K562 (cell line): ENCODE data around the gene ATP5F1D. TPM values are rescaled to one million over a fixed set of nuclear protein-coding genes. Genes with fewer than 3 reads are reported as not detected.

ENCODE experiments used
- CHAMP1 ChIP-seq: fragments of 450-650 bp; IDR thresholded peaks from 2 replicates; pipeline ENCODE4 v1.6.1; 2016; ENCODE audit warnings: mild to moderate bottlenecking
- CTBP1 ChIP-seq: fragments of 450-650 bp; IDR thresholded peaks from 2 replicates; pipeline ENCODE4 v1.6.1; 2016; ENCODE audit warnings: borderline replicate concordance
- DEAF1 ChIP-seq: fragments of 450-650 bp; formaldehyde crosslinking; IDR thresholded peaks from 2 replicates; pipeline ENCODE4 v1.4.0; 2020; ENCODE audit warnings: mild to moderate bottlenecking, moderate library complexity
- E2F6 ChIP-seq, 2 experiments: IDR thresholded peaks; 2 replicates each; pipeline ENCODE4 v1.6.1; 2011; ENCODE audit warnings: borderline replicate concordance in 1 of 2, control low read depth in 1 of 2, low read depth in 1 of 2, low read length in 1 of 2, mild to moderate bottlenecking in 1 of 2, mixed read lengths in 1 of 2, moderate library complexity in 1 of 2; ENCODE audit not compliant: insufficient read depth in 1 of 2, insufficient read length in 1 of 2, poor library complexity in 1 of 2, severe bottlenecking in 1 of 2; ENCODE audit errors: extremely low read depth in 1 of 2
- GABPB2 ChIP-seq: fragments of 250-450 bp; sonication (Bioruptor Pico); conservative IDR thresholded peaks from 2 replicates; pipeline ENCODE4 v1.5.1; 2021; ENCODE audit warnings: mild to moderate bottlenecking
- KDM1A ChIP-seq, 2 experiments: fragments of 450-650 bp; IDR thresholded peaks; 2 replicates each; pipeline ENCODE4 v1.6.1; 2016; ENCODE audit warnings: mild to moderate bottlenecking in 2 of 2
- MEF2A ChIP-seq: IDR thresholded peaks from 2 replicates; pipeline ENCODE4 v1.6.1; 2011; ENCODE audit warnings: low read depth, mild to moderate bottlenecking, low read length, moderate library complexity; ENCODE audit not compliant: control insufficient read depth
- PKNOX1 ChIP-seq: fragments of 450-650 bp; IDR thresholded peaks from 2 replicates; pipeline ENCODE4 v1.6.1; 2016
- SMAD1 ChIP-seq: fragments of 150-350 bp; IDR thresholded peaks from 2 replicates; pipeline ENCODE4 v1.6.1; 2014; ENCODE audit warnings: low read length, low read depth; ENCODE audit not compliant: partially characterized antibody
- SMC3 ChIP-seq: conservative IDR thresholded peaks from 2 replicates; pipeline ENCODE4 v1.6.1; 2011; ENCODE audit warnings: low read depth, low read length, improper control_type of control experiment; ENCODE audit not compliant: insufficient read depth
- SNRNP70 ChIP-seq: fragments of 200-400 bp; formaldehyde crosslinking; optimal IDR thresholded peaks from 2 replicates; pipeline ENCODE3; 2017; ENCODE audit warnings: low read depth, low read length
- TRIM28 ChIP-seq: fragments of 450-650 bp; IDR thresholded peaks from 2 replicates; pipeline ENCODE4 v1.6.1; 2017
- ZNF165 ChIP-seq: fragments of 250-450 bp; sonication (Bioruptor Pico); IDR thresholded peaks from 2 replicates; pipeline ENCODE4 v1.4.0; 2020; ENCODE audit warnings: borderline replicate concordance
- ZNF445 ChIP-seq: fragments of 250-450 bp; sonication (Bioruptor Pico); IDR thresholded peaks from 2 replicates; pipeline ENCODE4 v1.4.0; 2020; ENCODE audit warnings: low read depth, mild to moderate bottlenecking, moderate library complexity
- polyA plus RNA-seq, 8 experiments: library from polyadenylated mRNA; depleted of rRNA in 4 of 8; stranded (reverse) in 5 of 8; unstranded in 3 of 8; fragments of >200 nt; fragmentation: Nextera tagmentation in 2 of 8; fragmentation: Illumina TruSeq in 1 of 8; extraction: Ambion mirVana in 2 of 8; extraction: Trizol in 1 of 8; gene quantifications; 2 replicates each; pipeline versions ENCODE4 v1.2.1 to v1.2.3, GENCODE V29; 2011 to 2014; ENCODE audit warnings: inconsistent platforms in 1 of 8, missing spikeins in 1 of 8
- total RNA-seq, 7 experiments: library from RNA; depleted of rRNA in 6 of 7; stranded (reverse); fragments of >200 nt in 6 of 7; fragmentation: Illumina TruSeq in 2 of 7; extraction: Trizol in 2 of 7; gene quantifications; 2 replicates each; pipeline versions ENCODE4 v1.2.1 to v1.2.3, GENCODE V29; 2011 to 2021; ENCODE audit warnings: low replicate concordance in 1 of 7
- TF ChIP-seq, protein P1 (sequence below), 2 experiments: fragments of 200-800 bp in 1 of 2; sonication (Bioruptor generic) in 1 of 2; sonication (generic) in 1 of 2; formaldehyde crosslinking in 1 of 2; IDR thresholded peaks in 1 of 2; conservative IDR thresholded peaks in 1 of 2; 2 replicates each; pipeline versions ENCODE4 v1.5.0 to v1.6.1; 2016 to 2020; ENCODE audit warnings: missing compliant biosample characterization in 1 of 2, missing genetic modification characterization in 1 of 2, missing genetic modification reagents in 1 of 2
- TF ChIP-seq, protein P2 (sequence below), 2 experiments: IDR thresholded peaks; 2 replicates each; pipeline ENCODE4 v1.6.1; 2012; ENCODE audit warnings: improper control_type of control experiment in 2 of 2, low read depth in 2 of 2, low read length in 2 of 2, borderline replicate concordance in 1 of 2

The ATP5F1D gene
- total and polyA plus RNA-seq, 9 of the 15 experiments (the other 6 are each of a cell fraction or from before 2014, with no cell fraction given), result 3.9 to 409 (median 36.8) TPM

DNA sequence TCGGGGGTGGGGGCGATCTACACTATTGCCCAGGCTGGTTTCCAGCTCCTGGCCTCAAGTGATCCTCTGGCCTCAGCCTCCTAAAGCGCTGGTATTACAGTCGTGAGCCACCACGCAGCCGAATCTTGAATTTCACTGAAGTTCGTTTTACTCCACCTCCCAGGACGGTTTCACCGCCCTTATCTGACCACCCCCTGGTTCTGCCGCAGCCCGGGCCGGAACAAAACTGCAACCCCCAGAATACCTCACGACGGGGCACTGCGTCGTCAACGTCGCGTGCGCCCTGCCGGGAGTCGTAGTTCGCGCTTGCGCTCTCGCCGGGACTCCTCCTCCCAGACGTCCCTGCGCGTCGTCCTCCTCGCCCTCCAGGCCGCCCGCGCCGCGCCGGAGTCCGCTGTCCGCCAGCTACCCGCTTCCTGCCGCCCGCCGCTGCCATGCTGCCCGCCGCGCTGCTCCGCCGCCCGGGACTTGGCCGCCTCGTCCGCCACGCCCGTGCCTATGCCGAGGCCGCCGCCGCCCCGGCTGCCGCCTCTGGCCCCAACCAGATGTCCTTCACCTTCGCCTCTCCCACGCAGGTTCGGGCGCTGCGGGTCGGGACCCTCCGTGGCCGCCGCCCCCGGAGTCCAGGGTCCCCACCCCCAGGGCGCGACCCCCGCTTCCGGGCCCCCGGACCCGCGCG is at the start of gene ATP5F1D (continued):
- peak; percentile 66 for TF ChIP-seq PKNOX1
- TF ChIP-seq TRIM28, result no peak
- peak; percentile 80; the same call in 1 of the 2 replicates for TF ChIP-seq CTBP1
- TF ChIP-seq KDM1A (IDR thresholded peaks at IDR 0.05), result no peak
- TF ChIP-seq CHAMP1, result no peak
- TF ChIP-seq E2F6 (IDR thresholded peaks at IDR 0.05; ENCODE audit: borderline replicate concordance in 1 of 2, extremely low read depth in 1 of 2, insufficient read depth in 1 of 2, insufficient read length in 1 of 2, low read depth in 1 of 2, low read length in 1 of 2, poor library complexity in 1 of 2, severe bottlenecking in 1 of 2), result peak; percentile 36 to 73
- TF ChIP-seq, protein P1, sequence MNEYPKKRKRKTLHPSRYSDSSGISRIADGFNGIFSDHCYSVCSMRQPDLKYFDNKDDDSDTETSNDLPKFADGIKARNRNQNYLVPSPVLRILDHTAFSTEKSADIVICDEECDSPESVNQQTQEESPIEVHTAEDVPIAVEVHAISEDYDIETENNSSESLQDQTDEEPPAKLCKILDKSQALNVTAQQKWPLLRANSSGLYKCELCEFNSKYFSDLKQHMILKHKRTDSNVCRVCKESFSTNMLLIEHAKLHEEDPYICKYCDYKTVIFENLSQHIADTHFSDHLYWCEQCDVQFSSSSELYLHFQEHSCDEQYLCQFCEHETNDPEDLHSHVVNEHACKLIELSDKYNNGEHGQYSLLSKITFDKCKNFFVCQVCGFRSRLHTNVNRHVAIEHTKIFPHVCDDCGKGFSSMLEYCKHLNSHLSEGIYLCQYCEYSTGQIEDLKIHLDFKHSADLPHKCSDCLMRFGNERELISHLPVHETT (CRISPR knock-in tag; conservative IDR thresholded peaks at IDR 0.05 in 1 of 2, IDR thresholded peaks at IDR 0.05 in 1 of 2), result peak; percentile 43 to 93; a peak in 2 of 4 replicates
- no peak for TF ChIP-seq SNRNP70
- no peak for TF ChIP-seq MEF2A
- TF ChIP-seq ZNF445 (CRISPR knock-in tag), result no peak
- TF ChIP-seq SMC3, result 0 out of 2 replicates have a peak, but pooled peaks have one; percentile 5
- no peak for TF ChIP-seq DEAF1 (CRISPR knock-in tag)
- no peak for TF ChIP-seq GABPB2 (CRISPR knock-in tag)
- no peak for TF ChIP-seq SMAD1
- no peak for TF ChIP-seq ZNF165
- TF ChIP-seq, protein P2, sequence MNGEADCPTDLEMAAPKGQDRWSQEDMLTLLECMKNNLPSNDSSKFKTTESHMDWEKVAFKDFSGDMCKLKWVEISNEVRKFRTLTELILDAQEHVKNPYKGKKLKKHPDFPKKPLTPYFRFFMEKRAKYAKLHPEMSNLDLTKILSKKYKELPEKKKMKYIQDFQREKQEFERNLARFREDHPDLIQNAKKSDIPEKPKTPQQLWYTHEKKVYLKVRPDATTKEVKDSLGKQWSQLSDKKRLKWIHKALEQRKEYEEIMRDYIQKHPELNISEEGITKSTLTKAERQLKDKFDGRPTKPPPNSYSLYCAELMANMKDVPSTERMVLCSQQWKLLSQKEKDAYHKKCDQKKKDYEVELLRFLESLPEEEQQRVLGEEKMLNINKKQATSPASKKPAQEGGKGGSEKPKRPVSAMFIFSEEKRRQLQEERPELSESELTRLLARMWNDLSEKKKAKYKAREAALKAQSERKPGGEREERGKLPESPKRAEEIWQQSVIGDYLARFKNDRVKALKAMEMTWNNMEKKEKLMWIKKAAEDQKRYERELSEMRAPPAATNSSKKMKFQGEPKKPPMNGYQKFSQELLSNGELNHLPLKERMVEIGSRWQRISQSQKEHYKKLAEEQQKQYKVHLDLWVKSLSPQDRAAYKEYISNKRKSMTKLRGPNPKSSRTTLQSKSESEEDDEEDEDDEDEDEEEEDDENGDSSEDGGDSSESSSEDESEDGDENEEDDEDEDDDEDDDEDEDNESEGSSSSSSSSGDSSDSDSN (IDR thresholded peaks at IDR 0.05; ENCODE audit: borderline replicate concordance in 1 of 2, low read depth in 2 of 2, low read length in 2 of 2), result 0 out of 4 replicates have a peak, but pooled peaks of 1 of the 2 experiments have one; percentile 27
